Hippocampal formation (tissue), 2 donors: ENCODE data around the gene TRIM9.
"Not testable (repeated sequence)": the region's sequence is repeated elsewhere in the genome, so short reads cannot be mapped to it uniquely, and the experiment has no call there.

Experiments
- DNase-seq, 2 donors: peaks; one replicate each; lab custom pipeline; 2025; lab: John Stamatoyannopoulos, UW

The TRIM9 gene

GRCh38 chr14:51004801-51005526 lies 89.9 kb downstream of the TRIM9 start:
- DNase-seq, result no peak

GRCh38 chr14:51004352-51004800 lies 90.5 kb downstream of the TRIM9 start:
- no peak for DNase-seq

- DNase-seq, result no peak
These were observed 92.4 kb downstream of the TRIM9 start for GRCh38 chr14:51002406-51002999.

GRCh38 chr14:51000566-51000965 lies 94.3 kb downstream of the TRIM9 start:
- no peak for DNase-seq

GRCh38 chr14:50999726-51000125 lies 95.2 kb downstream of the TRIM9 start:
- peak; percentile 13 to 32 for DNase-seq

GRCh38 chr14:50998612-50999011 lies 96.3 kb downstream of the TRIM9 start:
- DNase-seq, result no peak

GRCh38 chr14:50997712-50998111 lies 97.2 kb downstream of the TRIM9 start:
- DNase-seq, result no peak

GRCh38 chr14:50994158-50994557 lies 100.7 kb downstream of the TRIM9 start:
- DNase-seq, result not testable (repeated sequence)

- DNase-seq, result no peak
These were observed 109.0 kb downstream of the TRIM9 start for GRCh38 chr14:50985859-50986331.

GRCh38 chr14:50985124-50985858 lies 109.6 kb downstream of the TRIM9 start:
- peak; percentile 38 to 56 for DNase-seq

- no peak for DNase-seq
These were observed 110.7 kb downstream of the TRIM9 start for GRCh38 chr14:50984036-50984710.

GRCh38 chr14:50979941-50980850 lies 114.7 kb downstream of the TRIM9 start:
- DNase-seq, result no peak

- no peak for DNase-seq
These were observed 116.0 kb downstream of the TRIM9 start for GRCh38 chr14:50978888-50979287.

- DNase-seq, result no peak
These were observed 116.4 kb downstream of the TRIM9 start for GRCh38 chr14:50978529-50978871.

- no peak for DNase-seq
These were observed 116.9 kb downstream of the TRIM9 start for GRCh38 chr14:50977863-50978528.

GRCh38 chr14:50974118-50974517 lies 120.8 kb downstream of the TRIM9 start:
- no peak for DNase-seq

GRCh38 chr14:50972734-50973133 lies 122.2 kb downstream of the TRIM9 start:
- DNase-seq, result no peak

- DNase-seq, result no peak
These were observed 123.8 kb downstream of the TRIM9 start for GRCh38 chr14:50970886-50971781.

GRCh38 chr14:50967790-50968189 lies 127.1 kb downstream of the TRIM9 start:
- no peak for DNase-seq

GRCh38 chr14:50967103-50967502 lies 127.8 kb downstream of the TRIM9 start:
- DNase-seq, result no peak
